ENCODE measurements around the gene NHERF2.

NHERF2 gene

GRCh38 chr16:1980770-1981087 lies 46.0 kb upstream of the NHERF2 start:
- no peak overlapping the region for H3K4me3 ChIP-seq (ENCODE audit: low read depth, low read length)
- TF ChIP-seq CTCF (IDR thresholded peaks at IDR 0.05; ENCODE audit: low read depth, low read length, missing control alignments) = no peak
- no peak for DNase-seq (ENCODE audit: low read depth)

- no peak for DNase-seq (ENCODE audit: low read depth)
- no peak within 1 kb of the TSS for H3K4me3 ChIP-seq (ENCODE audit: low read depth, low read length)
- no peak for TF ChIP-seq CTCF (IDR thresholded peaks at IDR 0.05; ENCODE audit: low read depth, low read length, missing control alignments)
Observed at GRCh38 chr16:1981398-1981836, 45.3 kb upstream of the NHERF2 start, which contains the start of gene NOXO1. NOXO1 (minus strand) TSS chr16:1981469; CDS start chr16:1981179, 290 bp downstream.

- no peak overlapping the region for H3K4me3 ChIP-seq (ENCODE audit: low read depth, low read length)
- DNase-seq (ENCODE audit: low read depth) = no peak
- TF ChIP-seq CTCF (IDR thresholded peaks at IDR 0.05; ENCODE audit: low read depth, low read length, missing control alignments) = no peak
Observed at GRCh38 chr16:1982013-1982433, 44.7 kb upstream of the NHERF2 start.

GRCh38 chr16:1982991-1983543 lies 43.6 kb upstream of the NHERF2 start:
- peak overlapping the region; percentile 66 for H3K4me3 ChIP-seq (ENCODE audit: low read depth, low read length)

GRCh38 chr16:1983544-1984346 lies 43.0 kb upstream of the NHERF2 start, which contains the start of gene GFER:
GFER (plus strand) TSS chr16:1984193; CDS start chr16:1984219, 26 bp downstream.
- H3K4me3 ChIP-seq (ENCODE audit: low read depth, low read length) = peak within 1 kb of the TSS; percentile 66
- peak; percentile 30 for TF ChIP-seq CTCF (IDR thresholded peaks at IDR 0.05; ENCODE audit: low read depth, low read length, missing control alignments)
- no peak for DNase-seq (ENCODE audit: low read depth)

More at GRCh38 chr16:1982991-1983543, 43.6 kb upstream of the NHERF2 start:
- TF ChIP-seq CTCF (IDR thresholded peaks at IDR 0.05; ENCODE audit: low read depth, low read length, missing control alignments) = no peak
- DNase-seq (ENCODE audit: low read depth) = no peak

- no peak for TF ChIP-seq CTCF (IDR thresholded peaks at IDR 0.05; ENCODE audit: low read depth, low read length, missing control alignments)
- peak overlapping the region; percentile 66 for H3K4me3 ChIP-seq (ENCODE audit: low read depth, low read length)
- DNase-seq (ENCODE audit: low read depth) = no peak
Observed at GRCh38 chr16:1984347-1985225, 42.1 kb upstream of the NHERF2 start.
